GM23338 (cell line): ENCODE results near the gene ZSWIM3. TPM values are rescaled to one million over a fixed set of nuclear protein-coding genes. Genes with fewer than 3 reads are reported as not detected.

ENCODE experiments used
- ATAC-seq: fragments of 200-7000 bp; cut with Tn5 transposase; 3 replicates; pipeline ENCODE4 v1.9.1; 2020
- DNase-seq: peaks from one replicate; pipeline ENCODE4 v3.0.0-alpha.2; 2015; ENCODE audit warnings: low spot score
- H2AFZ ChIP-seq: fragments of 200-600 bp; sonication (generic); 2 replicates; pipeline ENCODE4 v1.8.0; 2016; ENCODE audit warnings: antibody characterized with exemption, mild to moderate bottlenecking, moderate library complexity
- H3F3A ChIP-seq: fragments of 200-600 bp; sonication (generic); replicated peaks from 2 replicates; pipeline ENCODE4 v1.8.0; 2017; ENCODE audit warnings: antibody characterized with exemption, mixed run types, low read depth
- H3K27ac ChIP-seq: fragments of 200-600 bp; sonication (generic); 2 replicates; pipeline ENCODE4 v1.6.1; 2016; ENCODE audit warnings: low read depth
- H3K27me3 ChIP-seq: fragments of 200-600 bp; sonication (generic); 2 replicates; pipeline ENCODE4 v1.8.0; 2016; ENCODE audit warnings: mild to moderate bottlenecking, mixed run types, moderate library complexity; ENCODE audit not compliant: insufficient read depth
- H3K36me3 ChIP-seq: fragments of 200-600 bp; sonication (generic); 2 replicates; pipeline ENCODE4 v1.8.0; 2016; ENCODE audit warnings: mild to moderate bottlenecking; ENCODE audit not compliant: insufficient read depth
- H3K4me1 ChIP-seq: fragments of 200-600 bp; sonication (generic); 2 replicates; pipeline ENCODE4 v1.8.0; 2016; ENCODE audit warnings: mild to moderate bottlenecking, moderate library complexity; ENCODE audit not compliant: insufficient read depth
- H3K4me2 ChIP-seq: fragments of 200-600 bp; sonication (generic); 2 replicates; pipeline ENCODE4 v1.7.1; 2017; ENCODE audit warnings: mixed run types
- H3K4me3 ChIP-seq: fragments of 200-600 bp; sonication (generic); 2 replicates; pipeline ENCODE4 v1.6.1; 2016; ENCODE audit warnings: mixed run types
- H3K79me2 ChIP-seq: fragments of 200-600 bp; sonication (generic); replicated peaks from 2 replicates; pipeline ENCODE4 v1.8.0; 2017; ENCODE audit warnings: mild to moderate bottlenecking; ENCODE audit not compliant: insufficient read depth
- H3K9me2 ChIP-seq: fragments of 200-600 bp; sonication (generic); 2 replicates; pipeline ENCODE4 v1.8.0; 2017; ENCODE audit not compliant: insufficient read depth
- H4K20me1 ChIP-seq: fragments of 200-600 bp; sonication (generic); replicated peaks from 2 replicates; pipeline ENCODE4 v1.8.0; 2017; ENCODE audit warnings: mild to moderate bottlenecking; ENCODE audit not compliant: insufficient read depth
- H3K27ac Mint-ChIP-seq: 2 replicates; pipeline ENCODE4 v1.8.0; 2020; ENCODE audit warnings: inconsistent platforms, mild to moderate bottlenecking, moderate library complexity, mixed read lengths
- H3K27me3 Mint-ChIP-seq: 3 replicates; pipeline ENCODE4 v1.8.0; 2022; ENCODE audit warnings: low read depth, mild to moderate bottlenecking, moderate library complexity, mixed read lengths, inconsistent platforms; ENCODE audit not compliant: insufficient read depth, poor library complexity
- H3K36me3 Mint-ChIP-seq: 3 replicates; pipeline ENCODE4 v1.8.0; 2021; ENCODE audit warnings: low read depth, mild to moderate bottlenecking, inconsistent platforms, moderate library complexity, mixed read lengths
- H3K4me1 Mint-ChIP-seq: 3 replicates; pipeline ENCODE4 v1.8.0; 2020; ENCODE audit warnings: mild to moderate bottlenecking, inconsistent platforms, mixed read lengths
- H3K4me3 Mint-ChIP-seq: 3 replicates; pipeline ENCODE4 v1.8.0; 2021; ENCODE audit warnings: moderate library complexity, mild to moderate bottlenecking, inconsistent platforms, mixed read lengths
- H3K9me3 Mint-ChIP-seq: 3 replicates; pipeline ENCODE4 v1.8.0; 2020; ENCODE audit warnings: moderate library complexity, mild to moderate bottlenecking, inconsistent platforms, mixed read lengths
- CREB1 ChIP-seq: fragments of 250-450 bp; sonication (Bioruptor Pico); IDR thresholded peaks from 2 replicates; pipeline ENCODE4 v1.5.0; 2020; ENCODE audit warnings: low read depth, mild to moderate bottlenecking, moderate library complexity
- ETS1 ChIP-seq: IDR thresholded peaks from 2 replicates; pipeline ENCODE4 v1.6.1; 2016; ENCODE audit warnings: antibody characterized with exemption
- EZH2 ChIP-seq: fragments of 200-600 bp; sonication (generic); IDR thresholded peaks from one replicate; pipeline ENCODE4 v1.8.0; 2017; ENCODE audit warnings: antibody characterized with exemption, mild to moderate bottlenecking, low read depth; ENCODE audit not compliant: unreplicated experiment
- EZH2phosphoT487 ChIP-seq: fragments of 200-600 bp; sonication (generic); IDR thresholded peaks from one replicate; pipeline ENCODE4 v1.8.1; 2018; ENCODE audit warnings: antibody characterized with exemption; ENCODE audit not compliant: unreplicated experiment
- JUNB ChIP-seq: IDR thresholded peaks from one replicate; pipeline ENCODE4 v1.6.1; 2016; ENCODE audit warnings: antibody characterized with exemption; ENCODE audit not compliant: unreplicated experiment
- NANOG ChIP-seq: IDR thresholded peaks from 2 replicates; pipeline ENCODE4 v1.6.1; 2016; ENCODE audit warnings: antibody characterized with exemption, borderline replicate concordance
- POLR2AphosphoS5 ChIP-seq: IDR thresholded peaks from 2 replicates; pipeline ENCODE4 v1.6.1; 2016; ENCODE audit warnings: antibody characterized with exemption, low read depth
- STAT1 ChIP-seq: IDR thresholded peaks from one replicate; pipeline ENCODE4 v1.6.1; 2016; ENCODE audit warnings: antibody characterized with exemption; ENCODE audit not compliant: unreplicated experiment
- ZNF114 ChIP-seq: fragments of 250-450 bp; sonication (Bioruptor Pico); IDR thresholded peaks from 2 replicates; pipeline ENCODE4 v1.5.0; 2020; ENCODE audit warnings: mild to moderate bottlenecking, moderate library complexity
- ZNF331 ChIP-seq: fragments of 250-450 bp; sonication (Bioruptor Pico); IDR thresholded peaks from 2 replicates; pipeline ENCODE4 v1.5.0; 2020; ENCODE audit warnings: low read depth, mild to moderate bottlenecking, moderate library complexity
- polyA plus RNA-seq: library from polyadenylated mRNA; unstranded; fragments of >200 nt; fragmentation: Nextera tagmentation; extraction: Ambion mirVana; gene quantifications from 2 replicates; pipeline ENCODE4 v1.2.1, GENCODE V29; 2016
- total RNA-seq: library from RNA; depleted of rRNA; stranded (reverse); fragments of >200 nt; shearing (Covaris generic); gene quantifications from 2 replicates; pipeline ENCODE4 v1.2.3, GENCODE V29; 2014
- TF ChIP-seq, protein P1 (sequence below): IDR thresholded peaks from one replicate; pipeline ENCODE4 v1.6.1; 2018; ENCODE audit warnings: antibody characterized with exemption; ENCODE audit not compliant: unreplicated experiment
- TF ChIP-seq, protein P2 (sequence below): fragments of 250-450 bp; sonication (Bioruptor Pico); IDR thresholded peaks from 2 replicates; pipeline ENCODE4 v1.5.0; 2020; ENCODE audit warnings: mild to moderate bottlenecking, moderate library complexity
- TF ChIP-seq, protein P3 (sequence below), 2 experiments: fragments of 200-600 bp in 1 of 2; sonication (generic) in 1 of 2; conservative IDR thresholded peaks; 2 replicates each; pipeline versions ENCODE4 v1.5.1 to v1.6.1; 2016 to 2017; ENCODE audit warnings: antibody characterized with exemption in 2 of 2, low read depth in 2 of 2, mild to moderate bottlenecking in 2 of 2, moderate library complexity in 1 of 2

ZSWIM3 gene
- total and polyA plus RNA-seq, 2 experiments from 2014 or later: 2.0 to 8.2 TPM

- Histone ChIP-seq H3K4me3 (no peak overlapping the region), H3K27ac (no peak overlapping the region), H3K9me2 (no peaks in the 10 kb centered on the region), H3K27me3 (no peaks in the 10 kb centered on the region), H3K4me1 (no peaks in the 10 kb centered on the region; the same call in 1 of the 2 replicates), H2AFZ (no peak overlapping the region), H3K36me3 (peaks cover 24% of the 10 kb centered on the region), H3K79me2 (peaks cover 10% of the 10 kb centered on the region), H3K4me2 (no peak overlapping the region), H4K20me1 (peaks cover 29% of the 10 kb centered on the region), H3F3A (0 out of 2 replicates have a peak, but pooled peaks cover 5% of the 10 kb centered on the region)
- TF ChIP-seq POLR2AphosphoS5 (no peak), NANOG (no peak), ZNF114 (CRISPR knock-in tag) (no peak), STAT1 (no peak), CREB1 (no peak), ZNF331 (CRISPR knock-in tag) (no peak), JUNB (no peak), ETS1 (no peak), EZH2phosphoT487 (no peak), EZH2 (no peak)
- TF ChIP-seq, protein P1, sequence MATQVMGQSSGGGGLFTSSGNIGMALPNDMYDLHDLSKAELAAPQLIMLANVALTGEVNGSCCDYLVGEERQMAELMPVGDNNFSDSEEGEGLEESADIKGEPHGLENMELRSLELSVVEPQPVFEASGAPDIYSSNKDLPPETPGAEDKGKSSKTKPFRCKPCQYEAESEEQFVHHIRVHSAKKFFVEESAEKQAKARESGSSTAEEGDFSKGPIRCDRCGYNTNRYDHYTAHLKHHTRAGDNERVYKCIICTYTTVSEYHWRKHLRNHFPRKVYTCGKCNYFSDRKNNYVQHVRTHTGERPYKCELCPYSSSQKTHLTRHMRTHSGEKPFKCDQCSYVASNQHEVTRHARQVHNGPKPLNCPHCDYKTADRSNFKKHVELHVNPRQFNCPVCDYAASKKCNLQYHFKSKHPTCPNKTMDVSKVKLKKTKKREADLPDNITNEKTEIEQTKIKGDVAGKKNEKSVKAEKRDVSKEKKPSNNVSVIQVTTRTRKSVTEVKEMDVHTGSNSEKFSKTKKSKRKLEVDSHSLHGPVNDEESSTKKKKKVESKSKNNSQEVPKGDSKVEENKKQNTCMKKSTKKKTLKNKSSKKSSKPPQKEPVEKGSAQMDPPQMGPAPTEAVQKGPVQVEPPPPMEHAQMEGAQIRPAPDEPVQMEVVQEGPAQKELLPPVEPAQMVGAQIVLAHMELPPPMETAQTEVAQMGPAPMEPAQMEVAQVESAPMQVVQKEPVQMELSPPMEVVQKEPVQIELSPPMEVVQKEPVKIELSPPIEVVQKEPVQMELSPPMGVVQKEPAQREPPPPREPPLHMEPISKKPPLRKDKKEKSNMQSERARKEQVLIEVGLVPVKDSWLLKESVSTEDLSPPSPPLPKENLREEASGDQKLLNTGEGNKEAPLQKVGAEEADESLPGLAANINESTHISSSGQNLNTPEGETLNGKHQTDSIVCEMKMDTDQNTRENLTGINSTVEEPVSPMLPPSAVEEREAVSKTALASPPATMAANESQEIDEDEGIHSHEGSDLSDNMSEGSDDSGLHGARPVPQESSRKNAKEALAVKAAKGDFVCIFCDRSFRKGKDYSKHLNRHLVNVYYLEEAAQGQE: no peak
- TF ChIP-seq, protein P2, sequence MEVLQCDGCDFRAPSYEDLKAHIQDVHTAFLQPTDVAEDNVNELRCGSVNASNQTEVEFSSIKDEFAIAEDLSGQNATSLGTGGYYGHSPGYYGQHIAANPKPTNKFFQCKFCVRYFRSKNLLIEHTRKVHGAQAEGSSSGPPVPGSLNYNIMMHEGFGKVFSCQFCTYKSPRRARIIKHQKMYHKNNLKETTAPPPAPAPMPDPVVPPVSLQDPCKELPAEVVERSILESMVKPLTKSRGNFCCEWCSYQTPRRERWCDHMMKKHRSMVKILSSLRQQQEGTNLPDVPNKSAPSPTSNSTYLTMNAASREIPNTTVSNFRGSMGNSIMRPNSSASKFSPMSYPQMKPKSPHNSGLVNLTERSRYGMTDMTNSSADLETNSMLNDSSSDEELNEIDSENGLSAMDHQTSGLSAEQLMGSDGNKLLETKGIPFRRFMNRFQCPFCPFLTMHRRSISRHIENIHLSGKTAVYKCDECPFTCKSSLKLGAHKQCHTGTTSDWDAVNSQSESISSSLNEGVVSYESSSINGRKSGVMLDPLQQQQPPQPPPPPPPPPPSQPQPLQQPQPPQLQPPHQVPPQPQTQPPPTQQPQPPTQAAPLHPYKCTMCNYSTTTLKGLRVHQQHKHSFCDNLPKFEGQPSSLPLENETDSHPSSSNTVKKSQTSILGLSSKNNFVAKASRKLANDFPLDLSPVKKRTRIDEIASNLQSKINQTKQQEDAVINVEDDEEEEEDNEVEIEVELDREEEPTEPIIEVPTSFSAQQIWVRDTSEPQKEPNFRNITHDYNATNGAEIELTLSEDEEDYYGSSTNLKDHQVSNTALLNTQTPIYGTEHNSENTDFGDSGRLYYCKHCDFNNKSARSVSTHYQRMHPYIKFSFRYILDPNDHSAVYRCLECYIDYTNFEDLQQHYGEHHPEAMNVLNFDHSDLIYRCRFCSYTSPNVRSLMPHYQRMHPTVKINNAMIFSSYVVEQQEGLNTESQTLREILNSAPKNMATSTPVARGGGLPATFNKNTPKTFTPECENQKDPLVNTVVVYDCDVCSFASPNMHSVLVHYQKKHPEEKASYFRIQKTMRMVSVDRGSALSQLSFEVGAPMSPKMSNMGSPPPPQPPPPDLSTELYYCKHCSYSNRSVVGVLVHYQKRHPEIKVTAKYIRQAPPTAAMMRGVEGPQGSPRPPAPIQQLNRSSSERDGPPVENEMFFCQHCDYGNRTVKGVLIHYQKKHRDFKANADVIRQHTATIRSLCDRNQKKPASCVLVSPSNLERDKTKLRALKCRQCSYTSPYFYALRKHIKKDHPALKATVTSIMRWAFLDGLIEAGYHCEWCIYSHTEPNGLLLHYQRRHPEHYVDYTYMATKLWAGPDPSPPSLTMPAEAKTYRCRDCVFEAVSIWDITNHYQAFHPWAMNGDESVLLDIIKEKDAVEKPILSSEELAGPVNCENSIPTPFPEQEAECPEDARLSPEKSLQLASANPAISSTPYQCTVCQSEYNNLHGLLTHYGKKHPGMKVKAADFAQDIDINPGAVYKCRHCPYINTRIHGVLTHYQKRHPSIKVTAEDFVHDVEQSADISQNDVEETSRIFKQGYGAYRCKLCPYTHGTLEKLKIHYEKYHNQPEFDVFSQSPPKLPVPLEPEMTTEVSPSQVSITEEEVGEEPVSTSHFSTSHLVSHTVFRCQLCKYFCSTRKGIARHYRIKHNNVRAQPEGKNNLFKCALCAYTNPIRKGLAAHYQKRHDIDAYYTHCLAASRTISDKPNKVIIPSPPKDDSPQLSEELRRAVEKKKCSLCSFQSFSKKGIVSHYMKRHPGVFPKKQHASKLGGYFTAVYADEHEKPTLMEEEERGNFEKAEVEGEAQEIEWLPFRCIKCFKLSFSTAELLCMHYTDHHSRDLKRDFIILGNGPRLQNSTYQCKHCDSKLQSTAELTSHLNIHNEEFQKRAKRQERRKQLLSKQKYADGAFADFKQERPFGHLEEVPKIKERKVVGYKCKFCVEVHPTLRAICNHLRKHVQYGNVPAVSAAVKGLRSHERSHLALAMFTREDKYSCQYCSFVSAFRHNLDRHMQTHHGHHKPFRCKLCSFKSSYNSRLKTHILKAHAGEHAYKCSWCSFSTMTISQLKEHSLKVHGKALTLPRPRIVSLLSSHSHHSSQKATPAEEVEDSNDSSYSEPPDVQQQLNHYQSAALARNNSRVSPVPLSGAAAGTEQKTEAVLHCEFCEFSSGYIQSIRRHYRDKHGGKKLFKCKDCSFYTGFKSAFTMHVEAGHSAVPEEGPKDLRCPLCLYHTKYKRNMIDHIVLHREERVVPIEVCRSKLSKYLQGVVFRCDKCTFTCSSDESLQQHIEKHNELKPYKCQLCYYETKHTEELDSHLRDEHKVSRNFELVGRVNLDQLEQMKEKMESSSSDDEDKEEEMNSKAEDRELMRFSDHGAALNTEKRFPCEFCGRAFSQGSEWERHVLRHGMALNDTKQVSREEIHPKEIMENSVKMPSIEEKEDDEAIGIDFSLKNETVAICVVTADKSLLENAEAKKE (CRISPR knock-in tag): no peak
- TF ChIP-seq, protein P3, sequence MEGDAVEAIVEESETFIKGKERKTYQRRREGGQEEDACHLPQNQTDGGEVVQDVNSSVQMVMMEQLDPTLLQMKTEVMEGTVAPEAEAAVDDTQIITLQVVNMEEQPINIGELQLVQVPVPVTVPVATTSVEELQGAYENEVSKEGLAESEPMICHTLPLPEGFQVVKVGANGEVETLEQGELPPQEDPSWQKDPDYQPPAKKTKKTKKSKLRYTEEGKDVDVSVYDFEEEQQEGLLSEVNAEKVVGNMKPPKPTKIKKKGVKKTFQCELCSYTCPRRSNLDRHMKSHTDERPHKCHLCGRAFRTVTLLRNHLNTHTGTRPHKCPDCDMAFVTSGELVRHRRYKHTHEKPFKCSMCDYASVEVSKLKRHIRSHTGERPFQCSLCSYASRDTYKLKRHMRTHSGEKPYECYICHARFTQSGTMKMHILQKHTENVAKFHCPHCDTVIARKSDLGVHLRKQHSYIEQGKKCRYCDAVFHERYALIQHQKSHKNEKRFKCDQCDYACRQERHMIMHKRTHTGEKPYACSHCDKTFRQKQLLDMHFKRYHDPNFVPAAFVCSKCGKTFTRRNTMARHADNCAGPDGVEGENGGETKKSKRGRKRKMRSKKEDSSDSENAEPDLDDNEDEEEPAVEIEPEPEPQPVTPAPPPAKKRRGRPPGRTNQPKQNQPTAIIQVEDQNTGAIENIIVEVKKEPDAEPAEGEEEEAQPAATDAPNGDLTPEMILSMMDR (conservative IDR thresholded peaks at IDR 0.05; ENCODE audit: low read depth in 2 of 2): no peak
- peaks cover 89% of the 10 kb centered on the region for H3K36me3 Mint-ChIP-seq
- ATAC-seq: no peak
- no peak for DNase-seq
- H3K9me3 Mint-ChIP-seq: no peaks in the 10 kb centered on the region; the same call in 2 of the 3 replicates
- no peak overlapping the region for H3K4me3 Mint-ChIP-seq
- H3K4me1 Mint-ChIP-seq: peaks cover 10% of the 10 kb centered on the region
- H3K27me3 Mint-ChIP-seq: peaks cover 28% of the 10 kb centered on the region
- no peak overlapping the region for H3K27ac Mint-ChIP-seq
Measured at GRCh38 chr20:45905505-45906079, 48.2 kb downstream of the ZSWIM3 start.
